HCT116 (cell line): ENCODE measurements around the gene CECR2. TPM values are rescaled to one million over a fixed set of nuclear protein-coding genes. Genes with fewer than 3 reads are reported as not detected.

ENCODE experiments used
- ATAC-seq: fragments of 200-7000 bp; cut with Tn5 transposase; 2 replicates; pipeline ENCODE4 v1.9.1; 2020; ENCODE audit warnings: mild to moderate bottlenecking, moderate library complexity
- BruUV-seq: library from RNA; stranded (reverse); fragments of 400-500 nt; replicated peaks from 2 replicates; lab custom pipeline; 2021; lab: Mats Ljungman, UMichigan
- CTCF ChIA-PET: fragments of 300-600 bp; sonication (Branson Sonifier 250); formaldehyde crosslinking; loops from one replicate; lab custom pipeline; 2021; ENCODE audit warnings: antibody characterized with exemption; lab: Charles Lee
- POLR2A ChIA-PET: fragments of 300-600, 350-600 bp; sonication (Branson Sonifier 250); formaldehyde crosslinking; loops from one replicate; lab custom pipeline; 2021; ENCODE audit warnings: antibody characterized with exemption; lab: Charles Lee
- RAD21 ChIA-PET, 2 experiments: fragments of 300-600 bp; sonication (Branson Sonifier 250); formaldehyde crosslinking; loops; one replicate each; lab custom pipeline; 2023; ENCODE audit warnings: low total read pairs in 2 of 2; ENCODE audit not compliant: uncharacterized antibody in 2 of 2, unreplicated experiment in 2 of 2, low non-redundant PET in 1 of 2; lab: Charles Lee
- DNase-seq: peaks from one replicate; pipeline ENCODE4 v3.0.0-alpha.2; 2010; ENCODE audit warnings: low read depth, low spot score
- H2AFZ ChIP-seq: fragments of 200-600 bp; shearing (Covaris generic), sonication (generic); 2 replicates; pipeline ENCODE4 v1.6.1; 2017; ENCODE audit warnings: low read depth, mixed run types, mixed read lengths, antibody characterized with exemption, low read length; ENCODE audit not compliant: poor library complexity, severe bottlenecking
- H3K27ac ChIP-seq: 2 replicates; pipeline ENCODE4 v1.5.1; 2012; ENCODE audit warnings: low read depth, low read length
- H3K27me3 ChIP-seq: fragments of 200-600 bp; sonication (generic); 2 replicates; pipeline ENCODE4 v1.6.1; 2016; ENCODE audit warnings: mixed run types, low read length, mixed read lengths; ENCODE audit not compliant: insufficient read depth
- H3K36me3 ChIP-seq, 2 experiments: fragments of 200-500 bp in 1 of 2; fragments of 200-600 bp in 1 of 2; sonication (Bioruptor generic) in 1 of 2; sonication (generic) in 1 of 2; 2 replicates each; pipeline versions ENCODE4 v1.5.1 to v1.6.1; 2014 to 2016; ENCODE audit warnings: low read length in 2 of 2, inconsistent platforms in 1 of 2, mixed read lengths in 1 of 2, mixed run types in 1 of 2; ENCODE audit not compliant: insufficient read depth in 2 of 2, control insufficient read depth in 1 of 2
- H3K4me1 ChIP-seq, 2 experiments: fragments of 200-600 bp in 1 of 2; sonication (generic) in 1 of 2; 2 replicates each; pipeline versions ENCODE4 v1.5.1 to v1.6.1; 2012 to 2017; ENCODE audit warnings: low read length in 2 of 2, inconsistent platforms in 1 of 2, mild to moderate bottlenecking in 1 of 2, mixed read lengths in 1 of 2, mixed run types in 1 of 2, moderate library complexity in 1 of 2; ENCODE audit not compliant: insufficient read depth in 2 of 2, control insufficient read depth in 1 of 2
- H3K4me2 ChIP-seq: fragments of 200-600 bp; sonication (generic); 2 replicates; pipeline ENCODE4 v1.6.1; 2017; ENCODE audit warnings: mixed run types, low read length, mixed read lengths
- H3K4me3 ChIP-seq, 2 experiments: fragments of 200-600 bp in 1 of 2; sonication (generic) in 1 of 2; replicated peaks in 1 of 2; 2 replicates each; pipeline ENCODE4 v1.5.1; 2011 to 2016; ENCODE audit warnings: low read length in 2 of 2, control low read depth in 1 of 2, low read depth in 1 of 2, mild to moderate bottlenecking in 1 of 2, mixed read lengths in 1 of 2, mixed run types in 1 of 2
- H3K79me2 ChIP-seq: fragments of 200-600 bp; sonication (generic); 2 replicates; pipeline ENCODE4 v1.6.1; 2017; ENCODE audit warnings: mild to moderate bottlenecking, mixed run types, low read length, moderate library complexity, mixed read lengths; ENCODE audit not compliant: insufficient read depth
- H3K9ac ChIP-seq: fragments of 200-600 bp; sonication (generic); 2 replicates; pipeline ENCODE4 v1.6.1; 2016; ENCODE audit warnings: low read length, mixed read lengths
- H3K9me2 ChIP-seq: fragments of 200-600 bp; sonication (generic), shearing (Covaris generic); 2 replicates; pipeline ENCODE4 v1.6.1; 2017; ENCODE audit warnings: mixed run types, mild to moderate bottlenecking, moderate library complexity; ENCODE audit not compliant: insufficient read depth
- H3K9me3 ChIP-seq, 2 experiments: fragments of 200-500 bp in 1 of 2; fragments of 200-600 bp in 1 of 2; sonication (Bioruptor generic) in 1 of 2; sonication (generic) in 1 of 2; 2 replicates each; pipeline ENCODE4 v1.6.1; 2014 to 2017; ENCODE audit warnings: low read length in 2 of 2, mixed read lengths in 2 of 2, inconsistent platforms in 1 of 2, low read depth in 1 of 2, mild to moderate bottlenecking in 1 of 2, mixed run types in 1 of 2, moderate library complexity in 1 of 2; ENCODE audit not compliant: control insufficient read depth in 1 of 2, insufficient read depth in 1 of 2
- H4K20me1 ChIP-seq: fragments of 200-600 bp; sonication (generic), shearing (Covaris generic); 2 replicates; pipeline ENCODE4 v1.6.1; 2017; ENCODE audit warnings: mixed run types, mild to moderate bottlenecking, moderate library complexity; ENCODE audit not compliant: insufficient read depth
- CEBPB ChIP-seq: IDR thresholded peaks from 2 replicates; pipeline ENCODE4 v1.6.1; 2012; ENCODE audit warnings: low read depth
- CTCF ChIP-seq, 3 experiments: fragments of 200-600 bp in 1 of 3; sonication (generic) in 1 of 3; IDR thresholded peaks in 2 of 3; conservative IDR thresholded peaks in 1 of 3; 2 replicates each; pipeline ENCODE4 v1.5.1; 2012 to 2017; ENCODE audit warnings: low read depth in 2 of 3, low read length in 2 of 3, antibody characterized with exemption in 1 of 3, borderline replicate concordance in 1 of 3, control low read depth in 1 of 3, mild to moderate bottlenecking in 1 of 3, mixed read lengths in 1 of 3, mixed run types in 1 of 3, moderate library complexity in 1 of 3; ENCODE audit not compliant: insufficient read depth in 1 of 3
- SP1 ChIP-seq: IDR thresholded peaks from 2 replicates; pipeline ENCODE4 v1.6.1; 2012; ENCODE audit warnings: low read depth
- SRF ChIP-seq: IDR thresholded peaks from 2 replicates; pipeline ENCODE4 v1.6.1; 2012; ENCODE audit warnings: low read depth
- TCF7L2 ChIP-seq: IDR thresholded peaks from 2 replicates; pipeline ENCODE4 v1.7.0; 2011; ENCODE audit warnings: borderline replicate concordance, inconsistent platforms; ENCODE audit not compliant: insufficient read depth, insufficient read length; ENCODE audit errors: extremely low read depth
- YY1 ChIP-seq: IDR thresholded peaks from 2 replicates; pipeline ENCODE4 v1.6.1; 2011; ENCODE audit warnings: low read length, low read depth, moderate library complexity, mild to moderate bottlenecking; ENCODE audit not compliant: insufficient replicate concordance; ENCODE audit errors: extremely low read depth
- intact Hi-C: fragments of 100-400 bp; cut with micrococcal nuclease; formaldehyde crosslinking; loops from 2 replicates; pipeline ENCODE4 v1.10.0; 2022
- total RNA-seq: library from RNA; stranded (reverse); gene quantifications from one replicate; pipeline ENCODE4 v1.2.1, GENCODE V29; 2021; ENCODE audit not compliant: unreplicated experiment

Gene CECR2
- total RNA-seq, 1 experiment from 2014 or later = 6.0 TPM

- ChIA-PET POLR2A (no interaction called here), CTCF (interaction anchor here (1.6 kb wide), 1 partner anchor 30 kb away, joined by 3 read pairs; no protein-coding TSS in a partner anchor), RAD21 (no interaction called here)
- Histone ChIP-seq H3K36me3 (peaks cover 10 to 16% of the 10 kb centered on the region in 2 experiments; a peak in 3 of 4 replicates), H4K20me1 (no peaks in the 10 kb centered on the region), H3K79me2 (no peaks in the 10 kb centered on the region), H3K4me3 (no peak overlapping the region), H3K9ac (no peak overlapping the region), H3K27ac (no peak overlapping the region), H3K4me2 (no peak overlapping the region), H3K27me3 (no peaks in the 10 kb centered on the region), H3K4me1 (no peaks in the 10 kb centered on the region), H3K9me3 (no peaks in the 10 kb centered on the region), H3K9me2 (no peaks in the 10 kb centered on the region), H2AFZ (no peak overlapping the region)
- TF ChIP-seq SRF = no peak
- no peak for TF ChIP-seq CEBPB
- TF ChIP-seq SP1 = no peak
- no peak for TF ChIP-seq TCF7L2
- TF ChIP-seq CTCF (IDR thresholded peaks at IDR 0.05 in 2 of 3, conservative IDR thresholded peaks at IDR 0.05 in 1 of 3; ENCODE audit: borderline replicate concordance in 1 of 3, insufficient read depth in 1 of 3, low read depth in 2 of 3, low read length in 2 of 3) = no peak
- no TSS peak for BruUV-seq
- no peak for ATAC-seq
- intact Hi-C loops = no loop called here
- DNase-seq = no peak
Measured at GRCh38 chr22:17588606-17589005, 219.3 kb downstream of the CECR2 start.

GRCh38 chr22:17589810-17590375, 220.6 kb downstream of the CECR2 start:
- H3K4me3 ChIP-seq = no peak overlapping the region
- no TSS peak for BruUV-seq
- no peak for ATAC-seq
- RAD21 ChIA-PET = no interaction called here
- peaks cover 19 to 27% of the 10 kb centered on the region in 2 experiments; a peak in 3 of 4 replicates for H3K36me3 ChIP-seq
- H2AFZ ChIP-seq = no peak overlapping the region
- CTCF ChIA-PET = no interaction called here
- intact Hi-C loops = no loop called here
- H4K20me1 ChIP-seq = no peaks in the 10 kb centered on the region
- H3K4me1 ChIP-seq = no peaks in the 10 kb centered on the region
- TF ChIP-seq TCF7L2 (no peak), YY1 (no peak)
- H3K4me2 ChIP-seq = no peak overlapping the region
- DNase-seq = no peak
- H3K9me2 ChIP-seq = no peaks in the 10 kb centered on the region
- no peaks in the 10 kb centered on the region for H3K9me3 ChIP-seq
- H3K27ac ChIP-seq = no peak overlapping the region
- POLR2A ChIA-PET = no interaction called here
- no peaks in the 10 kb centered on the region for H3K27me3 ChIP-seq
- H3K79me2 ChIP-seq = no peaks in the 10 kb centered on the region
- no peak overlapping the region for H3K9ac ChIP-seq
